ENCODE data around the gene COL4A2.

COL4A2 gene

GRCh38 chr13:110501188-110501587, 194.1 kb downstream of the COL4A2 start:
- no peak for TF ChIP-seq CTCF (IDR thresholded peaks at IDR 0.05; ENCODE audit: low read depth, low read length, missing control alignments)
- no peak overlapping the region for H3K4me3 ChIP-seq (ENCODE audit: low read depth, low read length)
- DNase-seq (ENCODE audit: low read depth) = no peak

GRCh38 chr13:110503037-110503901, 196.2 kb downstream of the COL4A2 start:
- DNase-seq (ENCODE audit: low read depth) = no peak
- TF ChIP-seq CTCF (IDR thresholded peaks at IDR 0.05; ENCODE audit: low read depth, low read length, missing control alignments) = no peak

GRCh38 chr13:110503979-110504499, 197.0 kb downstream of the COL4A2 start:
- no peak for TF ChIP-seq CTCF (IDR thresholded peaks at IDR 0.05; ENCODE audit: low read depth, low read length, missing control alignments)
- DNase-seq (ENCODE audit: low read depth) = no peak
- no peak overlapping the region for H3K4me3 ChIP-seq (ENCODE audit: low read depth, low read length)

More at GRCh38 chr13:110503037-110503901, 196.2 kb downstream of the COL4A2 start:
- no peak overlapping the region for H3K4me3 ChIP-seq (ENCODE audit: low read depth, low read length)

GRCh38 chr13:110505594-110505993, 198.5 kb downstream of the COL4A2 start:
- no peak overlapping the region for H3K4me3 ChIP-seq (ENCODE audit: low read depth, low read length)
- no peak for DNase-seq (ENCODE audit: low read depth)
- TF ChIP-seq CTCF (IDR thresholded peaks at IDR 0.05; ENCODE audit: low read depth, low read length, missing control alignments) = no peak

GRCh38 chr13:110506396-110506795, 199.3 kb downstream of the COL4A2 start:
- no peak for DNase-seq (ENCODE audit: low read depth)
- no peak for TF ChIP-seq CTCF (IDR thresholded peaks at IDR 0.05; ENCODE audit: low read depth, low read length, missing control alignments)
- H3K4me3 ChIP-seq (ENCODE audit: low read depth, low read length) = no peak overlapping the region

GRCh38 chr13:110506859-110507566, 199.9 kb downstream of the COL4A2 start:
- H3K4me3 ChIP-seq (ENCODE audit: low read depth, low read length) = no peak overlapping the region
- DNase-seq (ENCODE audit: low read depth) = no peak

More at GRCh38 chr13:110506859-110507566, 199.9 kb downstream of the COL4A2 start:
- no peak for TF ChIP-seq CTCF (IDR thresholded peaks at IDR 0.05; ENCODE audit: low read depth, low read length, missing control alignments)
